ENCODE measurements around the gene DGKI. TPM values are rescaled to one million over a fixed set of nuclear protein-coding genes. Genes with fewer than 3 reads are reported as not detected.

Gene DGKI
- total and polyA plus RNA-seq, 5 donors from 2014 or later, result not detected

- H3K4me3 Mint-ChIP-seq, result no peak overlapping the region
- no peaks in the 10 kb centered on the region for H3K27me3 Mint-ChIP-seq
- peaks cover 47% of the 10 kb centered on the region for H3K36me3 Mint-ChIP-seq
- no peaks in the 10 kb centered on the region for H3K4me1 Mint-ChIP-seq
- Histone ChIP-seq H3K4me3 (ENCODE audit: low read depth, low read length) (no peak overlapping the region), H3K9me3 (ENCODE audit: control insufficient read depth in 2 of 2, low read length in 2 of 2) (peaks cover 4 to 9% of the 10 kb centered on the region in 2 experiments), H3K27ac (ENCODE audit: insufficient read depth, low read length, poor library complexity, severe bottlenecking) (no peak overlapping the region), H3K27me3 (ENCODE audit: control insufficient read depth, insufficient read depth, low read length) (no peaks in the 10 kb centered on the region), H3K4me1 (ENCODE audit: control insufficient read depth, insufficient read depth, low read length, poor library complexity, severe bottlenecking) (no peaks in the 10 kb centered on the region), H3K36me3 (ENCODE audit: control insufficient read depth, insufficient read depth, low read length) (peaks cover 17% of the 10 kb centered on the region)
- H3K9me3 Mint-ChIP-seq, result peaks cover 0 to 12% (median 2%) of the 10 kb centered on the region in 7 donors
- DNase-seq (no peak), ATAC-seq (ENCODE audit: low read depth in 2 of 2) (no peak)
- no peak overlapping the region for H3K27ac Mint-ChIP-seq
Measured at GRCh38 chr7:137870078-137870477, 23.3 kb upstream of the DGKI start.

GRCh38 chr7:137869260-137869659 lies 22.5 kb upstream of the DGKI start:
- no peak for DNase-seq
- Histone ChIP-seq H3K36me3 (ENCODE audit: control insufficient read depth, insufficient read depth, low read length) (peaks cover 17% of the 10 kb centered on the region), H3K4me3 (ENCODE audit: low read depth, low read length) (no peak overlapping the region), H3K27ac (ENCODE audit: insufficient read depth, low read length, poor library complexity, severe bottlenecking) (no peak overlapping the region), H3K27me3 (ENCODE audit: control insufficient read depth, insufficient read depth, low read length) (no peaks in the 10 kb centered on the region), H3K4me1 (ENCODE audit: control insufficient read depth, insufficient read depth, low read length, poor library complexity, severe bottlenecking) (no peaks in the 10 kb centered on the region), H3K9me3 (ENCODE audit: control insufficient read depth in 2 of 2, low read length in 2 of 2) (peaks cover 4 to 9% of the 10 kb centered on the region in 2 experiments)
- Mint-ChIP-seq H3K9me3 (peaks cover 0 to 12% (median 2%) of the 10 kb centered on the region in 7 donors), H3K4me3 (no peak overlapping the region), H3K36me3 (peaks cover 51% of the 10 kb centered on the region), H3K27me3 (no peaks in the 10 kb centered on the region), H3K4me1 (no peaks in the 10 kb centered on the region), H3K27ac (no peak overlapping the region)
- ATAC-seq (ENCODE audit: low read depth in 2 of 2), result no peak

- Histone ChIP-seq H3K27ac (ENCODE audit: insufficient read depth, low read length, poor library complexity, severe bottlenecking) (no peak overlapping the region), H3K4me1 (ENCODE audit: control insufficient read depth, insufficient read depth, low read length, poor library complexity, severe bottlenecking) (no peaks in the 10 kb centered on the region), H3K27me3 (ENCODE audit: control insufficient read depth, insufficient read depth, low read length) (no peaks in the 10 kb centered on the region), H3K4me3 (ENCODE audit: low read depth, low read length) (no peak overlapping the region), H3K36me3 (ENCODE audit: control insufficient read depth, insufficient read depth, low read length) (peaks cover 17% of the 10 kb centered on the region), H3K9me3 (ENCODE audit: control insufficient read depth in 2 of 2, low read length in 2 of 2) (peaks cover 4 to 9% of the 10 kb centered on the region in 2 experiments)
- H3K9me3 Mint-ChIP-seq, result peaks cover 0 to 12% (median 3%) of the 10 kb centered on the region in 7 donors
- ATAC-seq (ENCODE audit: low read depth in 2 of 2) (no peak), DNase-seq (no peak)
- H3K27ac Mint-ChIP-seq, result no peak overlapping the region
- H3K4me1 Mint-ChIP-seq, result no peaks in the 10 kb centered on the region
- H3K4me3 Mint-ChIP-seq, result no peak overlapping the region
- peaks cover 46% of the 10 kb centered on the region for H3K36me3 Mint-ChIP-seq
- H3K27me3 Mint-ChIP-seq, result no peaks in the 10 kb centered on the region
Measured at GRCh38 chr7:137867289-137867688, 20.5 kb upstream of the DGKI start.

GRCh38 chr7:137865764-137866163 lies 19.0 kb upstream of the DGKI start:
- H3K36me3 ChIP-seq (ENCODE audit: control insufficient read depth, insufficient read depth, low read length), result peaks cover 17% of the 10 kb centered on the region
- no peak overlapping the region for H3K27ac Mint-ChIP-seq
- no peaks in the 10 kb centered on the region for H3K4me1 ChIP-seq (ENCODE audit: control insufficient read depth, insufficient read depth, low read length, poor library complexity, severe bottlenecking)
- no peak for DNase-seq
- H3K4me3 ChIP-seq (ENCODE audit: low read depth, low read length), result no peak overlapping the region
- H3K27me3 Mint-ChIP-seq, result no peaks in the 10 kb centered on the region
- peaks cover 4 to 9% of the 10 kb centered on the region in 2 experiments for H3K9me3 ChIP-seq (ENCODE audit: control insufficient read depth in 2 of 2, low read length in 2 of 2)
- H3K4me3 Mint-ChIP-seq, result no peak overlapping the region
- H3K4me1 Mint-ChIP-seq, result no peaks in the 10 kb centered on the region
- H3K9me3 Mint-ChIP-seq, result peaks cover 0 to 12% (median 3%) of the 10 kb centered on the region in 7 donors
- H3K27me3 ChIP-seq (ENCODE audit: control insufficient read depth, insufficient read depth, low read length), result no peaks in the 10 kb centered on the region
- no peak overlapping the region for H3K27ac ChIP-seq (ENCODE audit: insufficient read depth, low read length, poor library complexity, severe bottlenecking)
- peaks cover 52% of the 10 kb centered on the region for H3K36me3 Mint-ChIP-seq
- ATAC-seq (ENCODE audit: low read depth in 2 of 2), result no peak

GRCh38 chr7:137862964-137863363 lies 16.2 kb upstream of the DGKI start:
- Mint-ChIP-seq H3K4me3 (no peak overlapping the region), H3K27ac (no peak overlapping the region), H3K27me3 (no peaks in the 10 kb centered on the region), H3K36me3 (peaks cover 45% of the 10 kb centered on the region), H3K9me3 (peaks cover 0 to 12% (median 3%) of the 10 kb centered on the region in 7 donors), H3K4me1 (no peaks in the 10 kb centered on the region)
- peak in 1 of 2 donors; percentile 24 for ATAC-seq (ENCODE audit: low read depth in 2 of 2)
- peaks cover 4 to 9% of the 10 kb centered on the region in 2 experiments for H3K9me3 ChIP-seq (ENCODE audit: control insufficient read depth in 2 of 2, low read length in 2 of 2)
- H3K36me3 ChIP-seq (ENCODE audit: control insufficient read depth, insufficient read depth, low read length), result peaks cover 17% of the 10 kb centered on the region
- H3K27ac ChIP-seq (ENCODE audit: insufficient read depth, low read length, poor library complexity, severe bottlenecking), result no peak overlapping the region
- DNase-seq, result no peak
- no peaks in the 10 kb centered on the region for H3K27me3 ChIP-seq (ENCODE audit: control insufficient read depth, insufficient read depth, low read length)
- H3K4me3 ChIP-seq (ENCODE audit: low read depth, low read length), result no peak overlapping the region
- no peaks in the 10 kb centered on the region for H3K4me1 ChIP-seq (ENCODE audit: control insufficient read depth, insufficient read depth, low read length, poor library complexity, severe bottlenecking)

- peaks cover 4 to 9% of the 10 kb centered on the region in 2 experiments for H3K9me3 ChIP-seq (ENCODE audit: control insufficient read depth in 2 of 2, low read length in 2 of 2)
- H3K9me3 Mint-ChIP-seq, result peaks cover 0 to 12% (median 3%) of the 10 kb centered on the region in 7 donors
- H3K4me1 ChIP-seq (ENCODE audit: control insufficient read depth, insufficient read depth, low read length, poor library complexity, severe bottlenecking), result no peaks in the 10 kb centered on the region
- no peak overlapping the region for H3K4me3 ChIP-seq (ENCODE audit: low read depth, low read length)
- H3K27ac ChIP-seq (ENCODE audit: insufficient read depth, low read length, poor library complexity, severe bottlenecking), result no peak overlapping the region
- no peaks in the 10 kb centered on the region for H3K27me3 ChIP-seq (ENCODE audit: control insufficient read depth, insufficient read depth, low read length)
- H3K4me1 Mint-ChIP-seq, result no peaks in the 10 kb centered on the region
- peaks cover 16% of the 10 kb centered on the region for H3K36me3 ChIP-seq (ENCODE audit: control insufficient read depth, insufficient read depth, low read length)
- no peaks in the 10 kb centered on the region for H3K27me3 Mint-ChIP-seq
- H3K36me3 Mint-ChIP-seq, result peaks cover 39% of the 10 kb centered on the region
- H3K4me3 Mint-ChIP-seq, result no peak overlapping the region
- ATAC-seq (ENCODE audit: low read depth in 2 of 2) (no peak), DNase-seq (no peak)
- no peak overlapping the region for H3K27ac Mint-ChIP-seq
Measured at GRCh38 chr7:137862358-137862757, 15.6 kb upstream of the DGKI start.

- DNase-seq (no peak), ATAC-seq (ENCODE audit: low read depth in 2 of 2) (no peak)
- Mint-ChIP-seq H3K27me3 (no peaks in the 10 kb centered on the region), H3K36me3 (peaks cover 21% of the 10 kb centered on the region), H3K4me3 (no peak overlapping the region), H3K27ac (no peak overlapping the region), H3K9me3 (peaks cover 0 to 3% (median 2%) of the 10 kb centered on the region in 7 donors), H3K4me1 (no peaks in the 10 kb centered on the region)
- no peaks in the 10 kb centered on the region for H3K27me3 ChIP-seq (ENCODE audit: control insufficient read depth, insufficient read depth, low read length)
- no peaks in the 10 kb centered on the region for H3K4me1 ChIP-seq (ENCODE audit: control insufficient read depth, insufficient read depth, low read length, poor library complexity, severe bottlenecking)
- no peak overlapping the region for H3K4me3 ChIP-seq (ENCODE audit: low read depth, low read length)
- H3K36me3 ChIP-seq (ENCODE audit: control insufficient read depth, insufficient read depth, low read length), result peaks cover 4% of the 10 kb centered on the region
- H3K9me3 ChIP-seq (ENCODE audit: control insufficient read depth in 2 of 2, low read length in 2 of 2), result no peaks in the 10 kb centered on the region
- no peak overlapping the region for H3K27ac ChIP-seq (ENCODE audit: insufficient read depth, low read length, poor library complexity, severe bottlenecking)
Measured at GRCh38 chr7:137860542-137860941, 13.8 kb upstream of the DGKI start.

GRCh38 chr7:137853053-137853452 lies 6.3 kb upstream of the DGKI start:
- no peaks in the 10 kb centered on the region for H3K4me1 Mint-ChIP-seq
- peaks cover 7% of the 10 kb centered on the region for H3K27me3 ChIP-seq (ENCODE audit: control insufficient read depth, insufficient read depth, low read length)
- H3K27ac ChIP-seq (ENCODE audit: insufficient read depth, low read length, poor library complexity, severe bottlenecking), result no peak overlapping the region
- no peak overlapping the region for H3K4me3 ChIP-seq (ENCODE audit: low read depth, low read length)
- ATAC-seq (ENCODE audit: low read depth in 2 of 2) (no peak), DNase-seq (no peak)
- H3K36me3 ChIP-seq (ENCODE audit: control insufficient read depth, insufficient read depth, low read length), result no peaks in the 10 kb centered on the region
- no peaks in the 10 kb centered on the region for H3K36me3 Mint-ChIP-seq
- no peaks in the 10 kb centered on the region for H3K9me3 ChIP-seq (ENCODE audit: control insufficient read depth in 2 of 2, low read length in 2 of 2)
- H3K4me3 Mint-ChIP-seq, result no peak overlapping the region
- peaks cover 14% of the 10 kb centered on the region for H3K27me3 Mint-ChIP-seq
- no peak overlapping the region for H3K27ac Mint-ChIP-seq
- no peaks in the 10 kb centered on the region for H3K4me1 ChIP-seq (ENCODE audit: control insufficient read depth, insufficient read depth, low read length, poor library complexity, severe bottlenecking)
- peaks cover 0 to 2% (median 0%) of the 10 kb centered on the region in 7 donors for H3K9me3 Mint-ChIP-seq

Measured in CD4-positive, CD25-positive, alpha-beta regulatory T cell (primary cell).